ENCODE measurements around the gene CALML4. TPM values are rescaled to one million over a fixed set of nuclear protein-coding genes. Genes with fewer than 3 reads are reported as not detected.
A peak's percentile ranks its signal among the peaks of the same experiment; 100 is the strongest.

Gene CALML4
- total RNA-seq, 2 donors from 2014 or later = 118 to 124 TPM

DNA sequence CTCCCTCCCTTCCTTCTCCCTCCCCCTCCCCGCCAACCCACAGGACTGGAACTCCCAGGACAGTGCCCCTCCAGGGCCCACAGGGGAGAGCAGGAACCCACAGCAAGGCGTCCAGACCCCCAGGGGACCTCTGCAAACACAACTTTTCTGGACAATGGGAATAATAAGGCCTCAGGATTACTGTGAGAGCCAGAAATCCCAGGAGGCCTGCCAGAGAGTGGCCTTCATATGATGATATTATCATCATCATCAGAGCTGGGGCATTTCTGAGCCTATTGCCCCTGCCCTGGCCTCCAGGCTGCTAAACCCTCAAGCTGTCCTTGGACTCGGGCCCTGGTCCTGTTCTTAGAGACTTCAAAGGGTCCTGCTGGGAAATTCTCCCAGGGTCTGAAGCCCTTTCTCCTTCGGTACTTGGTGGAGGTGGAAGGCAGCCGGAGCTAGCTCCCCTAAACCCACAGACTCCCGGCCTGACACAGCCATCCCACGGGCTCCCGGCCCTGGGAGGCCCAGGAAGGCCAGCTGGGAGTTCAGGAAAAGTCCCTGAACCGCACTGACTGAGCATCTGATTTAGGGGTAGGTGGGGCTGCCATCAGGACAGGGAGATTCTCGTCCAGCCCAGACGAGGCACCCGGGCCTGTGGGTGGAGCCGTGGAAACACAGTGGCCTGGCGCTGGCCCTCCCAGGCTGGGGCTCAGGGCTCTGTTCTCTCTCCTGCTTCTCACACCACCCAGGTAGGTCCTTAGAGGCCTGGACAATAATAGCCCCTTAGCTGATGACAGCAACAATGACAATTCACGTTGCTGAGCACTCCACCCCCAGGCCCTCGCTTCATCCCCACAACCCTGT is 4.9 kb downstream of the CALML4 start:
- intact Hi-C loops (cut with DNase I, micrococcal nuclease) = no loop called here
- no peak for DNase-seq
- ATAC-seq = no peak

DNA sequence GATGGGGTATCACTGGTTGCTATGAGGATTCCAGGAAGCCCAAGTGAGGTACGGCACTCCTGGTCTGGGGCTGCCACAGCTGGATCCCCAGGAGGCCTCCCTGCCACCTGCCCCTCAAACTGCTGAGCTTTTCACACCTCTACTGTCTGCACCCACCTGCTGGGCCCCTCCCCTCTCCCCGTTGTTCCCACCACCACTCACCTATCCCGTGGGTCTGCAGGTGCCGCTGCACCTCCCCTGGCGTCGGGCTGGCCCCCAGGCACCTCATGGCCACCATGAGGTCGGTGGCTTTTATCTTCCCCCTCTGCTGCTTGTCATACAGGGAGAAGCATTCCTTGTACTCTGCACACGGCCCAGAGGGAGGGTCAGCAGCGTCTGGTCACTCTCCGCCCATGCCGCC is 5.8 kb downstream of the CALML4 start:
- no peak for ATAC-seq
- DNase-seq = no peak
- intact Hi-C loops (cut with DNase I, micrococcal nuclease) = no loop called here

DNA sequence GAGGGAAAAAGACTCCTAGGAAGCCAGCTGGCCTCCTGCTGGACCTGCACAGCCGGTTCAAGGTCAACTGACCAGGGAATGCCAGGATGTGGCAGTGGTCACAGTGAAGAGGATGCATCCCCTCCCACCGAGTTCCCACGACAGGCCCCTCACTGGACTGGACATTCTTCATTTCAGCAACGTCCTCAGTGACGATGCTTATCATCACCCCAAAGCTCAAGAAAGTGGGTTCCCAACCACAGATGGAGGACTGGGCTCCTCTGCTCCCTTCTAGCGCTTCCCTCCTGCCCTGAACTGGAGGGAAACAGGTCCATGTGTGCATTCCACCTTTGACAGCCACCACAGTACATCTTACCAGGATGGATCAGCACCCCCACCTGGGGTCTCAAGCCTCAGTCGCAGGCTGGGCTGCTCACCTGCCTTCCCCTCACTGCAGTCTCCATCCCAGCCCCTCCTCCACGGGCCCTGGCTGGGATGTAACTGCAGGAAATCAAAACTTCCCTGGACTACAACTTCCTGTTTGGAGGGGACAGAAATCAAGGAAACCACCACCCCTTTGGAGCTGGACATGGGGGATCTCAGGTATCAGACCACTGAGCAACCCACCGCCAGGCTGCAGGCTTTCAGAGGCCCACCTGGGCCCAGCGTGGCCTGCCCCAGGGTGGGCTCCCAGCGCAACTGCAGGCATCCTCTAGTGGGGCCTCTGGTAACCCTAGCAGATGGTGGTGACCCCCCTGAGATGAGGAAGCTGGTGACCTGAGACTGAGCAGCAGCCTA is 7.3 kb downstream of the CALML4 start:
- ATAC-seq (no peak), DNase-seq (no peak)
- intact Hi-C loops (cut with DNase I, micrococcal nuclease) = no loop called here

DNA sequence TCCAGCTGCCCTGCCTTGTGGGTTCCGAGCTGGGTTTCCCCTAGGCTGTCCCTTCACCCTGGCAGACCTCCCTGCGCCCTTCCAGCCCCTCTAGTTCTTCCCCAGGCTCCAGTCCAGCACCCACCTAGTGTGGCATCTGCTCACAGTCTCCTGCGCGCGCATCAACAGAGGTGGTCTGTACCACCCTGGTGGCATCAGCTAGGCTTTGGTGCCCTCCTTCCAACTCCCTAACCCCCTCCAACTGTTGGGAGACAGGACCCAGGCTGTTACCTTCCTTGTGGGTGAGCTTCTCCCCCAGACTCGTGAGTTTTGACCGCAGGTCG is 8.0 kb downstream of the CALML4 start:
- ATAC-seq = no peak
- intact Hi-C loops (cut with DNase I, micrococcal nuclease) = no loop called here
- no peak for DNase-seq

DNA sequence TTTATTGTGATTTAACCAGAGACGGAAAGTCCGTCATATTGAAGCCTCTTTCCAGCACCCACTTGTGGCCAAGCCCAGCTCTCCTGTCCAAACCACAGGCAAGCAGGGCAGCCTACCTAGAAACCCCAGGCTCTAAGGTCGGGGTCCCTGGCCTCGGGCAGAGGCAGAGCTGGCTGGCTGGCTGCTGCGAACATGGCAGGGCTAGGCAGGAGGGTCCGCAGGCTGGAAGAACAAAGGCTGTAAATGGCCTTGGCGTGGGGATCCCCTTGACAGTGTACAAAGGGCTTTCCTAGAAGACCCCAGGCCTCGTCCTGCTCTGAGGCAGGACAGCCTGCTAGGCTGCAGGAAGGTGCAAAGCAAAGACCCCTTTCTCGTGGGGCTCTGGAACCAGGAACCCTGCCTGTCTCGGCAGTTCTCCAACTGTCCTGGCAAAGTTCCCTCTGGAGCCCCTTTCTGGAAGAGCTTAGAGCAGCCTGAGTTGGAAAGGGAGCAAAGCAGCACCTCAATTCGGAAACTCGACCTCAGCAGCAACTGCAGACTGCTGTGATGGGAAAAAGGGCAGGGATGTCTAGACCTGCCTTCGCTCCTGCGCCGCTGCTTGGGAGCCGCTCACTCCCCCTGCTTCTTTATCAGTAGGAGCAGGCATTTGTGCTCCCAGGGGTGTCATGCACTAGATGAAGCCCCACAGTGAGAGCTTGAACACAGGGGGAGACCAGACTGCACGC is 8.5 kb downstream of the CALML4 start:
- intact Hi-C loops (cut with DNase I, micrococcal nuclease) = no loop called here
- DNase-seq (no peak), ATAC-seq (no peak)

DNA sequence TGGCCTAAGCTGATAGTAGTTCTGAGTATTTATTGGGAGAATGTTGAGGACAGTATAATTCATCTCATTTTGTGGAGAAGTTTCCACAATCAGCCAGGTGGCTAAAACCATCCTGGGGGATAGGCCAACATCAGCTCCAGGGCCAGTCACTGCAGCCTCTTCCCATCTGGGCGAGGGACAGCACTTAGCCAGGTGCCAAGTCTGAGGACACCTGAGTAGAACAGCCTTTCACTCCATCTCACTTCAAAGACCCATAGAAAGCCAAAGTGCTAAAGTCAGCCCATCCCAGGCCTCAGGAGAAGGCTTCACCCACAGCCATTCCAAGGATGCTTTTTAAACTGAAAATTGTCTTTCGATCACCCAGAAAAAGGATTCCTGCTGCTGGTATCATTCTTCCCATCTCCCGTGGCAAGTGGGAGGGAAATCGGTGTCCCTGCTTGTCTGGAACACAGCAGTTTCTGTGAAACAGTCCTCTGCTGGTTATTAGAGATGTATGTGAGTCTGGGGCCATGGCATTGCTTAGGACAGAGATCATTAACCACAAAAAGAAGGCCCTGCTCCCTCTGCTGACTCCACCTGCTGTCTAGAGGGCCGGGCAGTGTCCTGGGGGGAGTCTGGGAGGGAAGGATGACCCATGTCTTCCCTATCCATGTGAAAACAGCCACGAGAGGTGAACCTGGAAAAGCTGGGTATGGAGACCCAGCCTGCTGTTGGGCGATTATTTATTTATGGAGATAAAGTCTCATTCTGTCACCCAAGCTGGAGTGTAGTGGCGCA is 9.6 kb downstream of the CALML4 start:
- ATAC-seq (peak; percentile 5), DNase-seq (no peak)
- intact Hi-C loops (cut with DNase I, micrococcal nuclease) = no loop called here

DNA sequence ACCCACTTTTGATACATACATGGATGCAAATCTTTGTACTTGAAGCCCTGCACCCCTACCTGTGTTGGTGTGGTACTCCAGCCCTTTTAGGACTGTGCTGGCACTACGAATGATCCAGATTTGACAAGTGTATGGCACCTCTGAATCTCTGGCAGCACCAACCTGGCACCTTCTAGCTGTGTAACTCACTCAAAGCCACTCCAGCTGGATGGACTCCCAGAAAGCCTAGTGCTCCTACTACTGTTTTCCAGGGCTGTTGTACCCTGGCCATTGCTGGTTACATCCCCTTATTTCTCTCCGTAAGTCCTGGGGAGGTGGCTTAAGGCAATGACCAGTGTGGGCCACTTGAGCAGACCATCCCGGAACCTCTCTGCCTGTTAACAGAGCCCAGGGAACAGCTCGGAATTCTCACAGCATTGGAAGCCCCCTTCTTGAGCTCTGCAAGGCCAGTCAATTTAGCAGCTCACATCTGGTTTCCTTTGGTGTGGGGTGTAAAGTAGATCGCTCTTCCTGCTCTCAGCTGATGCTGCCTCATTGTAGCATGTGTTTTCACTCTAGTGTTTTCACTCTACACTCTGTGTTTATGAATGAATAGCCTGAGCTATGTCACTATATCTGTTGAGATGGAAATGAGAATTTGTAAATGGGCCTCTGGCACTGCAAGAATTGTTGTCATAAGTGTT is 12.2 kb downstream of the CALML4 start:
- ATAC-seq (no peak), DNase-seq (no peak)

DNA sequence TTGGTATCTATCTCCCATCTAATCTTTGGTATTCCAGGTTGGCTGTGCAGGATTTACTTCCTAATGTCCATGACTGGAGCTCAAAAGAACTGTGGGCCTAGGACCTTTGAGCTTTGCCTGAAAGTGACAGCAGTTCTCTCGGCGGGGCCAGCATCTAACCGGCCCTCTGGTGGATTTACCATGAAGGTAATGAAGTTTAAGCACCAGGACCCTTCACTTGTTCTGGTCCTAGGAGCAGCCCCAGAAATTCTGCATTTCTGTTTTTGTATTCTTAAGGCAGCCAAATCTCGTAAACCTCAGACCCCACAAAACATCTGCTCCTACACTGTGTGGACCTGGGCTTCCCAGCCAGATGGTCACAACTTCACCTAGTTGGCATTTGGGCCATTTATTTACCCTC is 13.0 kb downstream of the CALML4 start:
- DNase-seq (no peak), ATAC-seq (no peak)
- intact Hi-C loops (cut with DNase I, micrococcal nuclease) = no loop called here

More for the DNA sequence above, 12.2 kb downstream of the CALML4 start:
- intact Hi-C loops (cut with DNase I, micrococcal nuclease) = no loop called here

DNA sequence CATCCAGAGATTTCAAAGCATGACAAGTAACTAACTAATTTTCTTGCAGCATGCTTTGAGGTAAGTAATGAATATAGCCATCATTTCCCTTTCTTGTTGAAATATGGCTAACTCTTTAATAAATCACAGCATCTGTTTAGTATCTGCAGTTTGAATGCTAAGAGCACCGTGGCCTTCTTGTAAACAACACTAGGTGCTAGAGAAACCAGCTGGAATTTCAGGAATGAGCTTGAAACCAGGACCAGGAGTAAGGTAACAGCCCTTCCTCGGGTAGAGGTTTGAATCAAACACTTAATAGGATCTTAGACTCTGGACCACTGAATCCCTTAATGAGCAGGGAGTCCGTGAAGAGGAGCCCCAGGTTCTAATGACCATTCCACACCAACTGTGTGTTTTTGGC is 13.6 kb downstream of the CALML4 start:
- intact Hi-C loops (cut with DNase I, micrococcal nuclease) = no loop called here
- DNase-seq = no peak
- ATAC-seq = no peak

DNA sequence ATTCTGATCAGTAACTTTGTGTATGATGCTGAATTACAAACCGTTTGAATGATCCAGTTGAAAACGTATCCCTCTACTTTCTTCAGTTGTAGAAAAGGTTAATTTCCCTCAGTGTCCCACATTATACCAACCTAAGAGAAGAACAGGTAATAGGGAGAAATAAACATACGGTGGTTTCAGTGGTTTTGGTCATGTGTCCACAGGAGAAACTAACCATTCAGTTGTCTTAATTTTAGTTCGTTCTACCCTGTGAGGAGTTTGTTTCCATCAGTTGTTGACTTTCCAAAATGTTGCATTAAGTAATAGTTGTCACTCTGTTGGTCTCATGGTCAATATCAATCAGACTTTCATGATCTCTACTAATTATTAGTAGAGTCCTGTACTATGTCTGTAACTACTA is 15.1 kb downstream of the CALML4 start:
- intact Hi-C loops (cut with DNase I, micrococcal nuclease) = no loop called here
- ATAC-seq (no peak), DNase-seq (no peak)

DNA sequence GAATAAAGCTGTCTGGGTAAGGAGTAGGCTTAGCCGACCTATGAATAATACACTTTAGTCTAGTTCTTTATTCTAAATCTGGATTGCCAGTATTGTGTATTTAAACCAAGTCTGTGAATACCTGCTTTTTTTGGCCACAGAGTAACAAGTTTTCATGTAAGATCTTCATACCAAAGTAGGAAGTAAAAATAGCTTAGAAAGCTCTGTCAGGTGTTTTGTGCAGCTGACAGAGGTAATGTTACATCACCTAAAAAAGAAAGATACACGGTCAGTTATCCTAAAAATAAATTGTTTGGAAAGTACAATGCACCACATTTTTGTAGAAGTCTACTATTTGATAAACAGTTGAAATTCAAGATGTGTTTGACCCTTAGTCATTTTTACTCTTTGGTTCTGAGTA is 16.5 kb downstream of the CALML4 start:
- ATAC-seq = no peak

DNA sequence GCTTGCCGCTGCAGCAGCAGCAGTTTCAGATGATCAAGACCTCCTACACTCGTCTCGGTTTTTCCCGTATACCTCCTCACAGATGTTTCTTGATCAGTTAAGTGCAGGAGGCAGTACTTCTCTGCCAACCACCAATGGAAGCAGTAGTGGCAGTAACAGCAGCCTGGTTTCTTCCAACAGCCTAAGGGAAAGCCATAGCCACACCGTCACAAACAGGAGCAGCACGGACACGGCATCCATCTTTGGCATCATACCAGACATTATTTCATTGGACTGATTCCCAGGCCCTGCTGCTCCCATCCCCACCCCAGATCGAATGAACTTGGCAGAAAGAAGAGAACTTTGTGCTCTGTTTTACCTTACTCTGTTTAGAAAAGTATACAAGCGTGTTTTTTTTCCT is 17.6 kb downstream of the CALML4 start:
- ATAC-seq (peak; percentile 88), DNase-seq (peak in 1 of 2 donors; percentile 66)
- intact Hi-C loops (cut with DNase I, micrococcal nuclease) = no loop called here

More for the DNA sequence above, 16.5 kb downstream of the CALML4 start:
- no peak for DNase-seq
- intact Hi-C loops (cut with DNase I, micrococcal nuclease) = no loop called here

DNA sequence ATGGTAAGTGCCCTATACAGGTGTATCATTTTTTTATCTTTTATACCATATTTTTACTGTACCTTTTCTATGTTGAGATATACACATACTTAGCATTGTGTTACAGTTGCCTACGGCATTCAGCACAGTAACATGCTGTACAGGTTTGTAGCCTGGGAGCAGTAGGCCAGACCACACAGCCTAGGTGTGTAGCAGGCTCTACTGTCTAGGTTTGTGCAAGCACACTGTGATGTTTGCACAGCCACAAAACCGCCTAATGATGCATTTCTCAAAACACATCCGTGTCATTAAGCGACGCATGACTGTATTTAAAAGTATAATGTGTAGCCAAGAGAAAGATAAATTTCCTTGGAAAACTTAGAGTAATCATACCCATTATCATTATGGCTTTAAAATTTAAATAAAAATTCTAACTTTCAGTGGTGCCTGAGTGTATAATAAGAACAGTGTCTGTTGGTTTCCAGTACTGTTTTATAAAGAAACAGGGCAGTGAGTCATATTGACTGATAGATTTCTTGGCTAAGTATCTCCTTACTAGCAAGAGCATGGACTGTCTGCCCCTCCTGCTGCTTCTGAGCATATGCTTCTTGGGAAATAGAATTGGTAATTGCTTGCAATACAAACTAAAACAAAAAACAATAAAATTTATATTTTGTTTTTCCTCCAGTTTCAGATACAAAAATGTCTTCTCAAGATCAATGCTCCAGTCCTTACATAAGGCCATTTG is 18.3 kb downstream of the CALML4 start:
- no peak for ATAC-seq
- intact Hi-C loops (cut with DNase I, micrococcal nuclease) = no loop called here
- DNase-seq = no peak

DNA sequence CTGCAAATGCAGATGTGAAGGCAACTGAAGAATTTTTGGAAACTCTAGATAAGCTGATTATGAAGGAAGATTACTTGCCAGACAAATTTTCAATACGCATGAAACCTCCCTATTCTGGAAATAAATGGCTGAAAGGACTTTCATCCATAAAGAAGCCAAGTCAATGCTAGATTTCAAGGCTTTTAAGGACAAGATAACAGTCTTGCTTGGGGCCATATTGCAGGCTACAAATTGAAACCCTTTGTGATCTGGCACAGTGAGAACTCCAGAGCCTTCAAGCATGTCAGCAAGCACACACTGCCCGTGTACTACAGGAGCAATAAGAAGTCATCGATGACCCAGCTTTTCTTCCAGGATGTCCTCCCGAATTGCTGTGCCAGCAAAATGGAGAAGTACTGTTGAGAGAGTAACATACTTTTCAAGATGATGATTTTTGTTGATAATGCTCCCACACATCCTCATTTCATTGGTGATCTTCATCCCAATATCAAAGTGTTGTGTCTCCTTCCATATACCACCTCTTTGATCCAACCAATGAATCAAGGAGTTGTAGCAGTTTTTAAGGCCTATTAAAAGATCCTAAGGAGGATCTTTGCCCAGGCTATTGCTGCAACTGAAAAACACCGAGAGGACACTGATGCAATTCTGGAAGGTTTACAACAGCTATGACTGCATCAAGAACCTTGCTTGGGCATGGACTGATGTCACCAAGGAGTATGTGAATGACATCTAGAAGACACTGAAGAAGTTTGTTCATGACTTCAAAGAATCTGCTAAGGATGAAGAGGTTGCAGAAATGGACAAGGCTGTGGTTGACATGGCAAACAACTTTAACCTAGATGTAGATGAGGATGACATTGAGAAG is 20.3 kb downstream of the CALML4 start:
- ATAC-seq = no peak
- no peak for DNase-seq
- intact Hi-C loops (cut with DNase I, micrococcal nuclease) = no loop called here

DNA sequence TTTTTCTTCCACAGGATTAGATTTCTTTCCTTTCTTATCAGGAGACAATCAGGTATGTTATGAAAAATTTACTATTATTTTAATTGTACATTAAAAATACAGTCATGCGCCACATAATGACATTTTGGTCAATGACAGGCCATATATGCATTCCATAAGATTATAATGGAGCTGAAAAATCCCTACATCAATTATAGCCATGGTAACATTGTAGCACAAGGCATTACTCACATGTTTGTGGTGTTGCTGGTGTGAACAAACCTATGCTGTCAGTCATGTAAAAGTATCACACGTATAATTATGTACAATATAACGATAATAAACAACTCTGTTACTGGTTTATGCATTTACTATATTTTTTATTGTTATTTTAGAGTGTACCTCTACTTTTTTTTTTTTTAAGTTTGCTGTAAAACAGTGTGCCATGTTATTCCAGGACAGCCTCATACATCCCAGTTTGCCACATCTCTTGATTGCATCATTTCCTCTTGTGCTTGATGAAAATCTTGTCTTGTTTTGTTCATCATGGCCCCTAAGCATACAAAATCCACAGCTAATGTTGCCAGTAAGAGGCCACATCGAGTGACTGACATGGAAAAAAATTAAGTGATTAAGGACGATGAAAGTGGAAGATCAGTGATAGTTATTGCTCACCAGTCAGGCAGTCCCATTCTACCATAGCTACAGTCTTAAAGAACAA is 21.4 kb downstream of the CALML4 start:
- intact Hi-C loops (cut with DNase I, micrococcal nuclease) = no loop called here
- no peak for ATAC-seq
- no peak for DNase-seq

DNA sequence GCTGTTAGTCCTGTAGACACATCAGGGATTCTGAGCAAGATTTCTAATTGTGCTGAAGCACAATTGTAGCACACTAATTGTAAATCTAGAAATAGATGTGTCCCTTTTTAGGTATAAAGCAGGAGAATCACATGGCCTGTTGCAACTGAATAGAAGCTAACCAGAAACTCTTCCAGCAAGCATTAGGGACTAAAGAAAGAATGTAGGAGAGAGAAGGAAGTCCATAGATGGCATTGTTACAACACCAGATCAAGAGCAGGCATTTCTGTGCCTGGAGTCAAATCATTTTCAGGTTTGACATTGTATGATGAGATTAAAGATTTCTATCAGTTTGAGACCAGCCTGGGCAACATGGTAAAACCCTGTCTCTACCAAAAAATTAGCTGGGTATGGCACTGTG is 27.4 kb downstream of the CALML4 start:
- DNase-seq (no peak), ATAC-seq (no peak)
- intact Hi-C loops (cut with DNase I, micrococcal nuclease) = no loop called here

All from left colon (tissue), 2 donors.